ENCODE measurements around the gene APBA2. TPM values are rescaled to one million over a fixed set of nuclear protein-coding genes. Genes with fewer than 3 reads are reported as not detected.
A peak's percentile ranks its signal among the peaks of the same experiment; 100 is the strongest.

APBA2 gene
- total RNA-seq, 1 donor from 2014 or later, result 2.0 TPM

DNA sequence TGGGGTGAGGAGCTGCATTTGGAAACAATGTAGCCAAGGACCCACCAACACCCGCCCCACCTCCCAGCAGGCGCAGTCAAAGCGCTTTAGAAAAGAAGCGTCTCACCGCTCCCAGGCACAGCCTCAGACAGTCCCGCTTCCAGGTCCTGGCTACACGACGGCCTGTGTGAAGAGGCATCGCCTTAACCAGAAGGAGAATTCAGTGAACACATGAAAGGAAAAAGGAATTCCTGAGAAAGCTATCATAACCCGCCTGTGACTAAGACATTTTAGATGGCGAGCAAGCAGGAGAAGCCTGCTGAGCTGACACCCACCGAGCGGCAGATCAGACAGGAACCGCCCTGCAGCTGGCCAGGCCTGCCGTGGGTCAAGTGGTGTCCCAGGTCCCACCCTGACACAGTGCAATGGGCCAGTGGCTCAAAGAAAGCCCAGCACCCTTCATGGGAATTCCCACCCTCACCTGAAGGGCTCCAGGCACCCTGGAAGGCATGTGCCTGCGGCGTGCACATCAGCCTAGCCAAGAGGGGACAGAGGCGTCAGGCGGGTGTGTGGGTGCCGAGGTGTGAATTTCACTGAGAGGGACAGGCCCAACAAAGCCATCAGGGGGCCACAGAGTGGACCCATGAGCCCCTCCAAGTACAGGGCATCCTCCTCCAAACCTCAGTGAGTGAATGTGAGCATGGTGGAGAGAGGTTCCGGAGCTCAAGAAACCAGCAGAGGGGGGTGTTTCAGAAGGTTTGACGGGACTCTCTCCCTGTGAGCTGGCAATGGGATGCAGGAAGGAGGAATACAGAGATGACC, 239.0 kb downstream of the APBA2 start:
- intact Hi-C loops (cut with DNase I), result no loop called here
- DNase-seq (ENCODE audit: missing footprints), result peak; percentile 26

DNA sequence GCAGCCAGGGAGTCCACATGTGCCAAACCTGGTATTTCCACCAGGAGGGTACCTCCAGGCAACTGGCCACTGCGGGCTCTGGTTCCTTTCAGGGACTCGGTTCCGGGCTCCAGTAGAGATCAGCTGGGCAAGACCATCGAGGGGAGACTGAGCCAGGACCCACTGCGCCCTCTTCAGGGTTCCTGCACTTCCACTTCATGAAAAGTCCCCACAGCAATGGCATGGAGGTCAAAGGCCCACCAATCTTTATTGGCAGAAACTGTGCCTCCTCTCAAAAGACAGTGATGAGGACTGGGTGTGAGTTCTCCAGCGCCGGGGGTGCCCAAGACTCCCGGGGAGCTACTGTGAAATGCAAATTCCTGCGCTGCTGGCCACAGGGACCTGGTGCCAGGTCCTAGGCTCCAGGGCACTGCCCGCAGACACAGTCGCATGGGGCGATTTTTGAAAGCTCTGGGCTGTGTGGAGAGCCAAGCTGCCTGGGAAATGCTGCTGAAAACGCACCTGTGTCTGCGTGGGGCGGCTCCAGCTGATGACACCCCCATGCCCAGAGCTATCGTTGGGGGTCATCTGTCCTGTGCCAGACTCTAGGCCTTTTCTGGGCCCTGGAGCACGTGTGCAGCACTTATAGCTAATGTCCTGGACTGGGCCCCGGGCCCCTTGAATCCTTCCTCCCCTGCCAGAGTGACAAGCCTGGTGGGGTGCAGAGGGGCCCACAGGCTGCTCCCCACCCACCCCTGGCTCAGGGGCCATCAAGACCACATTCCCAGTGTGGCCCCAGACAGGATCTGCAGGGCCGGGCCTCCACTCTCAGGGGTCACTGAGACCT, 239.8 kb downstream of the APBA2 start:
- intact Hi-C loops (cut with DNase I), result no loop called here
- ATAC-seq, result no peak
- peak; percentile 35 for DNase-seq (ENCODE audit: missing footprints)

More for the DNA sequence above, 239.0 kb downstream of the APBA2 start:
- no peak for ATAC-seq

DNA sequence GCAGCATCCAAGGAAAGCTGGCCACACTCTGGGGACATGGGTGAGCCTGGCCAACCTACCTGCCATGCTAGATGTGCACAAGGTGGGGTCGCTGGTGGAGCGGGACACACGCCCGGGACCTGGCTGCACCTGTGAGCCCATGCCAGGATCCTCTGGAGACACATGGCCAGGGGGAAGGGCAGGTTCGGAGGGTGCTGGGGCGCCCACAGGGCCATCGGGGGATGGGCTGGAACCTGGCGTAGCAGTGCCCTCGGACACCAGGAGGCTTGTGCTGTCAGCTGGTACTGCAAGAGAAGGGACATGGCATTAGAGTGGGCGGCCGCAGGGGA, 240.4 kb downstream of the APBA2 start:
- intact Hi-C loops (cut with DNase I), result no loop called here
- DNase-seq (ENCODE audit: missing footprints) (peak; percentile 9), ATAC-seq (no peak)

DNA sequence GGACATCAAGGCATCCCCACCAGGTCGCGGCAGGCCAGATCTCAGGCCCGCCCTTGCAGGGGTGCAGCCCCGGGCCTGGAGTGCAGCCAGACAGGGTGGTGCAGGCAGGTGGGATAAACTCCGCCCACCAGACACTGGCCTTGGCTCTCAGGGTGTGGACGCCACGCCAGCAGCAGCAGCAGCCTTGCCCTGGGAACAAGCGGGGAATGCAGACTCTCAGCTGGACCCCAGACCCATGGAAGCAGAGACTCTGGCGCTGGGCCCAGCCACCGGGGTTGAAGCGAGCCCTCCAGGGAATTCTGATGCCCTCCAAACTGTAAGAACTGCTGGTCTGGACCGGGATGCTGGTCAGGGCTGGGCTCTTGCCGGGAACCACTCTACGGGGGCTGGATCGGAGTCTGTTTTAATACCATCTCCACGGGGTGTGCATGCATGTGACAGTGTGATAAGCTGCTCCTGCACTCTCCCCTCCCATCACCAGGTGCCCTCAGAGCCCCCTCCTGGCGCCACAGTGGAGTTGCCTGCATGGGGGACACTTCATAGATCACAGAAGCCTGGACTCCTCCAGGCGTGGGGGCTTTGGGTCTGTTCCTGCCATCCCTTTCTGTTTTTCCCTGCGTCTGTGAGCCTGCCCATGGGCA, 241.2 kb downstream of the APBA2 start:
- no peak for ATAC-seq
- intact Hi-C loops (cut with DNase I), result no loop called here
- peak; percentile 37 for DNase-seq (ENCODE audit: missing footprints)

DNA sequence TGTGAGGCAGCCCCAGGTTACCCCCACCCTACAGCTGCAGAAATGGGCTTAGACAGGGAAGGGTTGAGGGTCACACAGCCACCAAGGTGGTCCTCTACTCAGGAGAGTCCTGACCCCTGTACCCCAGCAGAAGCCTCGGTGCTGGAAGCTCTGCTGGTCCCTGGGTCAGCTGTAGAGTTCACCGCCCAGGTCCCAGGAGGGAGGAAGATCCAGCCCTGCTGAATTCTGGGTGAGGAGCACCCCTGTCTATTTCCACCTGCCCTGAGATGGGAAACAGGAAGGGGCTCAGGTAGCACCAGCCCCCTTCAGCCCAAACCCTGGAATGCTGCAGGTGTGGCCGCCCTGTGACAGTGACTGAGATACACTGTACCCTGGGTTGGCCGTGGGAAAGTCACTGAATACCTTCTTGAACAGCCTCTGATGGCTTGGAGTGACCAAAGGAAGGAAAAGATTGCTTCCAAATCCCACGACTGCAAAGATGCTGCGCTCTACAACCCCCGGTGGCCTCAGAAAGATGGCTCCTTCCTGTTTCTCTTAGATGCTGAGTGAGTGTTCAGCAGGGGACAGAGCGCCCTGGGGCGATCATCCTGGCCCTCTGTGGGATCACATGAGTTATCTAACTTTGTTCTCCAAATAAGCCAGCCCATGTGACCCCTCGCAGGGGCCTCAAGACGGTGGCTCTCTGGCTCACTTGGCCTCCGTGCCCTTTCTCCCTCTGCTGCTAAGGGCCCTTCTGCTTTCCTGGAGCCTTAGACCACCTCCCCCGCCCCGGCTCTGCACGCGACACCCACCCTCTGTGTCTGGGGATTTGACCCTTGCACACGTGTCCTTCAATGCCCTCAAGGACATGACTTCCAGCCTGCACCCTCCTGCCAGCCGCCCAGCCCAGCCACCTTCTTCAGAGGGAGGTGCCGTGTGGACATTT, 242.0 kb downstream of the APBA2 start:
- intact Hi-C loops (cut with DNase I), result no loop called here
- no peak for ATAC-seq
- DNase-seq (ENCODE audit: missing footprints), result peak; percentile 56

DNA sequence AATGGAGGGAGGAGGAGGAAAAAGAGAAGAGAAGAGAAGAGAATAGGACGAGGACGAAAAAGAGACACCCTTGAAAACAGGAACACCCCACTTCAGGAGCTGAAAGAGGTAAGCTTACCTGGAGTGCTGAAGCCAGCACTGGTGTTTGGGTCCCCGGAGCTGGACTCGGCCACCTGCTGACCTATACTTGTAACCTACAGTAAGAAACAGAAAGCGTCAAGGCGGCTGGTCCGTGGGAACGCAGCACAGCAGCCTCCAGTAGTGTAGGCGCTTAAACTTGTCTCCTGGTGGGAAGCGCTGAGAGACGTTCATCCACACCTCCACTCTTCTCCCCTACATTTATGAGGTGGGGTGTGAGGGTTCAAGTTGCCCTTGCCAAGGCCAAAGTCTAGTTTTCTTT, 242.9 kb downstream of the APBA2 start:
- ATAC-seq (no peak), DNase-seq (ENCODE audit: missing footprints) (peak; percentile 20)
- intact Hi-C loops (cut with DNase I), result no loop called here

DNA sequence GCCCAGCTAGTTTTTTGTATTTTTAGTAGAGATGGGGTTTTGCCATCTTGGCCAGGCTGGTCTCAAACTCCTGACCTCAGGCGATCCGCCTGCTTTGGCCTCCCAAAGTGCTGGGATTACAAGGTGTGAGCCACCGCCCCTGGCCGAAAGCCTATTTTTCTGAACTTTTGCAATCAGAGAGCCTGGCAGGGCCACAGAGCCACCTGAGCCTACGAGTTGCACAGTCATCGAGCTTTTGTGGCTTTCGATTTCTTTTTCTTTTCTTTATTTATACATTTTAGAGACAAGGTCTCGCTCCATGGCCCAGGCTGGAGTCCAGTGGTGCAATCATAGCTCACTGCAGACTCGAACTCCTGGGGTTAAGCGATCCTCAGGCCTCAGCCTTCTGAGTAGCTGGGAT, 243.4 kb downstream of the APBA2 start:
- intact Hi-C loops (cut with DNase I), result no loop called here
- DNase-seq (ENCODE audit: missing footprints), result peak; percentile 15
- no peak for ATAC-seq

DNA sequence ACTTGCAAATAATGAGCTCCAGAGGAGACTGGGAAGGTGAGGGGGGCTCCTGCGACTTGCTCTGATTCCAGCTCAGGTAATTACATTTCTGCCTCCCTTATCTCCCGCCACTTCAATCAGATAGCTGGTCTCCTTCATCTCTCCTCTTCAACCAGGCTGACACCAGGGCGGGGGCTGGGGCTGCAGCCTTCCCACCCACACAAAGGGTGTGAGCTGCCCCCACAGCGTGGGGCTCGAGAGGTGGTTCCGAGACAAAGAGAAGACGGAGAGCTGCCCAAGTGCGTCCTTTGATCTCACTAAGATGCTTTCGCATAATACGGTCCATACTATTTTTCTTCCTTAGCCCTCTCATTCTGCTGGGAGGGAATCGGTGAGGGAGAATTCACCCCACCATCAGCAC, 244.2 kb downstream of the APBA2 start:
- ATAC-seq (no peak), DNase-seq (ENCODE audit: missing footprints) (peak; percentile 53)
- intact Hi-C loops (cut with DNase I), result no loop called here

DNA sequence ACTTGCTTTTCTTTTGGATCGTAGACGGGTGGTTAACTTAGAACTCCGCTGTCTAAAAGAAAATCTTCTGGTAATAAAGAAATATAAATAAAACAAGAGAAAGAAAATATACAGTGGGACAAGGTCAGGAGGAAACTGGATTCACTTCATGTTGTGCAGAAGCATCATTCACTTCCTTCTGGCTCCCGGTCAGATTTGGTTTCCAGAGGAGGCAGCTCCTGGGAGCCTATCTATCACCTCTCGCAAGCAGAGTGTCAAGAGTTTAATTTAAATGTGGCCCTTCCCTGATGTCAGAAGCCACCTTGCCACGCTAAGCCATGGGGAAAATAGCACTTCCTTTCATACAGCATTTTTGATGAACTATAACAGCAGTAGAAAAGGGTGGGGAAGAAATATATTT, 244.7 kb downstream of the APBA2 start:
- no peak for DNase-seq (ENCODE audit: missing footprints)
- no peak for ATAC-seq
- intact Hi-C loops (cut with DNase I), result no loop called here

DNA sequence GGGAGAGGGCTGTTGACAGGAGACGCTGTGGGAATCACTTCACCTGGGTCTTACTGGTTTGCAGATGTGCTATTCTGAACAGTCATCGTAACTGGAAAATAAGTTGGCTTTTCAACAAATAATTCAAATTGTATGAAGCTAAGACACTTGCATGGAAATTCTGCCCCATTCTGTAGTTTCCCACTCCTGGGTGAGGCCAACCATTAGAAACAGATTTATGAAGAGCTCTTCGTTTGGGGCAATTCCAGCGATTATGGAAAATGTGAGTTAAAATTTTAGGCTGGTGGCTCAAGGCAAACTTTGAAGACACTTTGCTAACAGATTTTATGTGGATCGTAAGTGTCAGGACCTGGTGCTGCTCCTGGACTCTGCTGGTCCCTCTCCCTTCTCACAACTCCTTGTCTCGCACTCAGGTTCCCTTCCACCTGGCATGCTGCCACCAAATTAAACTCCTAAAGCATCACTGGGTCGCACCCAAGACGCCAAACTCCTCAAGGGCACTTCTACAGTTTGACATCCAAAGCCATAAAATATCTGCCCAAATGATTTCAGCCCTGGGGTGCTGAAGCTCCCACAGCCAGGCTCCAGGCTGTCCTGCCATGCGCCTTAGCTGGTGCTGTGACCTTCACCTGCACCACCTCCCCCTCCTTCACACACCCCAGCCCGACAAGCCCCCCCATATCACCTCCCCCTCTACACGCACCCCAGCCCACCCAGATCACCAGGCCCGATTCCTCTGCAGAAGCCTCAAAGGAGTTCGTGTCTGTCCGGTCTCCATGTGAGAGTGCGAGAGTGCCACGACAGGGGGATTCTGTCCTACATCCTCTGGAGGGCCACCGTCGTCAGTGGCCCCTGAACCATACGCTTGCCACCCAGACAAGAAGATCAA, 245.4 kb downstream of the APBA2 start:
- DNase-seq (ENCODE audit: missing footprints), result peak; percentile 20
- intact Hi-C loops (cut with DNase I), result no loop called here
- no peak for ATAC-seq

DNA sequence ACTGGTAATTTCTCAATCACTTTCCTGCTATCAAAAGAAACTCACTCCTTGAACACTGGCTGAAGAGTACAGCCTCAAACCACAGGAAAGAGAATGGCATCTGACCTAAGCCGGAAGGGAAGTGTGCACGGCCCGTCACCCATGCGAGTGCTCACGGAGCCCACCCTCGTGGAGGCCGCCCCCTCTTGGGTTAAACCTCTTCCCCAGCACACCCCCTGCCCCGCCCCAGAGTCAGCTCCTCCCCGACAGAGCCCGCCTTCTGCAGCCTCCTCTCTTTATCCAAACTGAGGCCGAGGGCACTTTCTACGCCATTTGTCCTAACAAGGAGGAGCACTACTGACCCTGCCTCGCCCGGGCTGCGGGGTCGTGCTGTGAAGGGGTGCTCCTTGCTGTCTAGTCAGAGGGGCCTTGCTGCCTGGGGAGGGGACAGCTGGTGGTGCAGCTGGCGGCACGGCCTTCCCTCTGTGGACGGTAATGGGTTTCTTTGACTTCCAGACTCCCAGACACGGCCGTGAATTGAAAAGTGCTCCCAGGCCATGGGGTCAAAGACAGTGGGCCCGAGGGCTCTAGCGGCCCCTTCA, 246.2 kb downstream of the APBA2 start:
- intact Hi-C loops (cut with DNase I), result no loop called here

DNA sequence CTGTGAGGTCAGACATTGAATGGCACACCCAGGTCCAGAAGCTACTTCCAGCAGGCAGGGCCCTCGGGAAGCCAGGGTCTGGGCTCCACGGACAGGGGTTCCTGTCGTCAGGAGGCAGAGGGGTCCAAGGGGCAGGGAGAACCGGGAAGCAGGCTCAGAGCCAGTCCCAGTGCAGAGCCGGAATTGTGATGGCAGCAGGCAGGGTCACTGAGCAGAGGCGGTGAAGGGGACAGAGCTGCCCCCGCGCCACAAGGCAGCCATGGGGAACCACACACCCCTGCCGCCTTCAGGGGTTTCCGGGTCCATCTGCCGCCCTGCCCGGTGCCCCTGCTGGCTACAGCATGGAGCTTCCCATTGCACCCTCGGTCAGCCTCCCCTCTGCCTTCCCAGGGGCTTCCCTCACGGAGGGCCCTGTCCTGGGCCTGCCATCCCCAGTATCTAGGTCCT, 247.0 kb downstream of the APBA2 start:
- ATAC-seq (no peak), DNase-seq (ENCODE audit: missing footprints) (peak; percentile 48)
- intact Hi-C loops (cut with DNase I), result no loop called here

More for the DNA sequence above, 246.2 kb downstream of the APBA2 start:
- DNase-seq (ENCODE audit: missing footprints) (peak; percentile 56), ATAC-seq (no peak)

DNA sequence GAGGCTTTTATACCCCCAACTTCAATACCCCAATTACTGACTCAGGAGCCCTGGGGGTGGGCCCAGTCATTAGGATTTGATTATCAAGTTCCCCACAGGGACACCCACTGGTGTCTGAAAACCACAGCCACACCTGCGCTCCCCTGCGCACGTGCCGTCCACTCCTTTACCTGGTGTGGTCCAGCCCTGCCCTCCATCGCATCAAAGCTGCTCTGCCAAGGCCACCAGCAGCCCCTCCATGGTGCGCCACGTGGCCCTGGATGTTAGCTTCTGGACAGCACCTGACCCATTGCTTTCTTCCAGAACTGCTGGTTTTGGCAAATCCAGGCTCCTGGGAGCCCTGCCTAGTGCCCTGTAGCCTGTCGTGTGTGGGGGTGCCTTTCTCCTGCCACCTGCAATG, 247.5 kb downstream of the APBA2 start:
- intact Hi-C loops (cut with DNase I), result no loop called here
- ATAC-seq (no peak), DNase-seq (ENCODE audit: missing footprints) (peak; percentile 62)

DNA sequence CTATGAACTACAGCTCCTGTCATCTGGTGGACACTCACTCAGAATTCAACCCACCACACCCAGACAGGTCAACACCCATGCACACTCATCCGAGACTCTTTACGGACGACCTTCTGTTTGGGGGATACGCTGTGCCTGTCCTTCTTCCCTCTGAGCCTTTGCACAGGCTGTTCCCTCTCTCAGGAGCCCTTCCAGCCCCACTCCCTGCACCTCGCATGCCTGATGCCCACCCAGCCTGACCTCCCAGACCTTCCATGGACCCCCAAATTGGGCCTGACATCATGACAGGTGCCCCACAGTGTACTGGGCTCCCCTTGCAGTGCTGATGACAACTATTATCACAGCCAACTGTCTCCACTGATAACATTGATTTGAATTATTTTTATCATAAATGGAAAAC, 248.0 kb downstream of the APBA2 start:
- ATAC-seq (no peak), DNase-seq (ENCODE audit: missing footprints) (no peak)
- intact Hi-C loops (cut with DNase I), result no loop called here

DNA sequence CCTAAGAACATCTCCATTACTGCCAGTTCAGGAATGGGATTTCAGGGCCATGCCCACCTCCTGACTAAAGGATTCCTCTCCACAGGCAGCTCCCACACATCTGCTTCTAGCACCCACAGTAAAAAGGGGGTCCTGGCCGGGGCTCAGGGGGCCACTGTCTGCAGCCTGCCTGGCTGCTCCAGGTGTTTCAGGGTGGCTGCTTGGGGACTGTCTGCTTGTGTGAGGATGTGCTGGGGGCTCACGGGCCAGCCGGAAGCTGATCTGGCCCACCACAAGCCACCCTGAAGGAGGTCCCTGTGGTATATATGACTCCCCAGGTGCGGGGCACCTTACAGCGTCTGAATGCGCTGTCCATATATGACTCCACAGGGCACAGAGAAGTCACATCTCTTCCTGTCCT, 248.5 kb downstream of the APBA2 start:
- ATAC-seq (no peak), DNase-seq (ENCODE audit: missing footprints) (no peak)
- intact Hi-C loops (cut with DNase I), result no loop called here

DNA sequence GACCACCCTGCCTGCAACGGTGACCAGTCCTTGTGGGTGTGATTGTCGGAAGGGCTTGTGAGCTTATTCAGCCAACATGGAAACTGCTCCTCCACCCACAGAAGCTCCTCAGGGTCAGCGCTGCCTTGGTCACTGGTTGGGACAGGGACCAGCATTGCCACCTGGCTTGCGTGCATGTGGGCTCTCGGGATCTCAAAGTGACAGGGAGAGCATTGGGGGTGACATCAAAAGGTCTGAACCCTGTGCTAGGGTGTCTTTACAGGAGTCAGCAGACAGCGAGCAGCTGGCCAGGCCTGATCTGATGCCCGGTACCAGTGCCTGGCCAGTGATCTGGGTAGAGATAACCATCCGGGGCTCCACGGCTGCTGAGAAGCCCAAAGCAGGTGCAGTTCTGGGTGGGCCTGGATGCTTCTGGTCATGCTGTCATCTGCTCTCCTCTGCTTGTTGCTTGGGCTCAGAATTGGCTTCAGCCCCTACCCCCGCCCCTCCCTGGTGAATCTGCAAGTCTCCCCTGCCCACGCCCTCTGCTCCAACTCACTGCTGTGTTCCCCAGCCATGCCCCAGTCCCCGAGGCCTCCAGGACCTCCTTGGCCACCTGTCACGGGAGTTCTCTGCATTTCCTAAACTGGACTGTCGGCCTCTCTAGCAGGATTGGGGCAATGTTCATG, 249.0 kb downstream of the APBA2 start:
- no peak for DNase-seq (ENCODE audit: missing footprints)
- intact Hi-C loops (cut with DNase I), result no loop called here
- no peak for ATAC-seq

DNA sequence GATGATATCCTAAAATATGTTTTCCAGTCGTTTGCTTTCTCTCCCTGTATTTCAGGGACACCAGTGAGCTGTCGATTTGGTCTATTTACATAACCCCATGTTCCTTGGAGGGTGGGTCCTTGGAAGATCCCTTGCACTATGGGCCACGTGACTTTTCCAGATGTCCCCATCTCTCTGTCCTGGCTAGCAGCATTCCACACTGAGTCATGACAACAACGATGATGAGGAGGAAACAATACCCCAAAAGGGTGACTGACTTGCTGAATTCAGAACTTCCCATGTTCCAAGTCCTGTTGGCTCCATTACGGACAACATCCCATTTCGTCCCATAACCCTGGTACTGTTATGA, 249.5 kb downstream of the APBA2 start:
- intact Hi-C loops (cut with DNase I), result no loop called here
- DNase-seq (ENCODE audit: missing footprints), result no peak
- no peak for ATAC-seq

Data from Right ventricle myocardium inferior (tissue), 1 donor.